ENCODE results near the gene DENND2A. TPM values are rescaled to one million over a fixed set of nuclear protein-coding genes. Genes with fewer than 3 reads are reported as not detected.

DENND2A gene
- total RNA-seq, 4 donors from 2014 or later: 0.73 to 2.6 (median 1.6) TPM

DNA sequence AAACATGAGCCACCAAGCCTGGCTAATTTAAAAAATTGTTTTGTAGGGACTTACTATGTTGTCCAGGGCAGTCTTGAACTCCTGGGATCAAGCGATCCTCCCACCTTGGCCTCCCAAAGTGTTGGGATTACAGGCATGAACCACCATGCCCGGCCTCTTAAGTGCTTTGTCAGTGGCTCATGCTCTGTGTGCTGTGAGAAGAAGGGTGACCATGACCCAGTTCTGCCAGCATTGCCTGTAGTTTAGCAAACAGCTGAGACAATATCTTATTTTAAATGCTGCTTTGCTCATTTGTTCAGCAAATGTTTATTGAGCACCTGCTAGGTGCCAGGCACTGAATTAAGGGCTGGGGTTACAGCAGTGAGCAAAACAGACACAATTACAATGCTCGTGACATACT lies 41.2 kb upstream of the DENND2A start:
- Histone ChIP-seq H3K4me1 (no peaks in the 10 kb centered on the region), H3K36me3 (peaks cover 0 to 31% of the 10 kb centered on the region in 2 donors), H3K27me3 (no peaks in the 10 kb centered on the region), H3K4me3 (no peak overlapping the region), H3K9me3 (no peaks in the 10 kb centered on the region), H3K27ac (no peak overlapping the region)
- intact Hi-C loops (cut with DNase I; ENCODE audit: low total_unique reads): no loop called here
- no peak for DNase-seq
- no peak for ATAC-seq
- in situ Hi-C loops (cut with MboI; ENCODE audit: low sequenced_read_pairs in 4 of 4): loop anchor here in 3 of 4 donors (25.0 kb wide), 1 partner anchor 331 kb away; the partner anchor contains the start of gene MRPS33 (in 3 of the 3)
- TF ChIP-seq CTCF (IDR thresholded peaks at IDR 0.05 in 4 of 5, conservative IDR thresholded peaks at IDR 0.05 in 1 of 5) (no peak), POLR2A (IDR thresholded peaks at IDR 0.05) (no peak)

DNA sequence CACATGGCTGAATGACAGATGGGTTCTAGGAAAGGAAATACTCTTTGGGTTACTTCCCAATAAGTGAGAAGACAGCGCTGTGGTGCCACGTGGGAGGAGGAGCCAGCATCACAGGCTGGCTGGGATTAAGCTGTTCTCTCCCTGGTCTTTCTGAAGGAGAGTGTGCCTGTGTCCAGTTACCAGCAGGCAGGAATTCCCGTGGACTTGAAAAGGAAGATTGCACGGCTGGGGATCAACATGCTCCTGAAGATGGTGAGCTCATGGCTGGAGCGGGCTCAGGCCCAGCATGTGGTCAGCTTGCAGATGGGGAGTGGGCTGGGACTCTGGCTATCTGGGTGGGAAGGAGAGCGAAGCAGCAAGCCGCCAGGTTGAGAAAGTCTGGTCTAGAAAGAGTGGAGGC lies 40.3 kb upstream of the DENND2A start:
- ATAC-seq: no peak
- TF ChIP-seq POLR2A (IDR thresholded peaks at IDR 0.05) (no peak), CTCF (IDR thresholded peaks at IDR 0.05 in 4 of 5, conservative IDR thresholded peaks at IDR 0.05 in 1 of 5) (no peak)
- no peak for DNase-seq
- Histone ChIP-seq H3K36me3 (peaks cover 0 to 31% of the 10 kb centered on the region in 2 donors), H3K4me1 (no peaks in the 10 kb centered on the region), H3K27ac (no peak overlapping the region), H3K4me3 (no peak overlapping the region), H3K9me3 (no peaks in the 10 kb centered on the region), H3K27me3 (no peaks in the 10 kb centered on the region)
- intact Hi-C loops (cut with DNase I; ENCODE audit: low total_unique reads) (no loop called here), in situ Hi-C loops (cut with MboI; ENCODE audit: low sequenced_read_pairs in 4 of 4) (loop anchor here in 3 of 4 donors (25.0 kb wide), 1 partner anchor 331 kb away; the partner anchor contains the start of gene MRPS33 (in 3 of the 3))

- intact Hi-C loops (cut with DNase I; ENCODE audit: low total_unique reads) (loop anchor here (5.0 to 10.0 kb wide), 3 partner anchors 133 to 856 kb away; partner anchors contain the start of gene MRPS33), in situ Hi-C loops (cut with MboI; ENCODE audit: low sequenced_read_pairs in 4 of 4) (loop anchor here in 3 of 4 donors (25.0 kb wide), 1 partner anchor 333 kb away; the partner anchor contains the start of gene MRPS33 (in 3 of the 3))
- TF ChIP-seq POLR2A (IDR thresholded peaks at IDR 0.05) (no peak), CTCF (IDR thresholded peaks at IDR 0.05 in 4 of 5, conservative IDR thresholded peaks at IDR 0.05 in 1 of 5) (no peak)
- Histone ChIP-seq H3K36me3 (peaks cover 0 to 31% of the 10 kb centered on the region in 2 donors), H3K4me1 (peaks cover 9 to 10% of the 10 kb centered on the region in 2 donors), H3K27ac (no peak overlapping the region), H3K27me3 (no peaks in the 10 kb centered on the region), H3K4me3 (no peak overlapping the region), H3K9me3 (no peaks in the 10 kb centered on the region)
- DNase-seq (no peak), ATAC-seq (no peak)
These were observed 38.6 kb upstream of the DENND2A start for GRCh38 chr7:140679186-140679585.

DNA sequence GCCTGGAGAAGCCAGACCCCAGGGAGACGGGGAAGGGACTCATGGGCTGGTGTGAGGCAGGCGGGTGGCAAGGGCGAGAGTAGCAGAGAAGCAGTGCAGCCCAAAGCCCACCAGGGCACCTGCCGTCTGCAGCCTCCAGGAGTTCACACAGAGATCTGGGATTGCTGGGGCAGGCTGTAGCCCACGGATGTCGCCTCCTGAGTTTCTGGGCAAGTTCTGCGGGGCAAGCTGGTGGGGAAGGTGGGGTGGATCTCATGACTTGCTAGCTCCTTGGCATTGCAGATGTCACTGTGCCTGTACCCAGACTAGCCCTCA lies 38.2 kb upstream of the DENND2A start:
- in situ Hi-C loops (cut with MboI; ENCODE audit: low sequenced_read_pairs in 4 of 4): loop anchor here in 3 of 4 donors (25.0 kb wide), 1 partner anchor 334 kb away; the partner anchor contains the start of gene MRPS33 (in 3 of the 3)
- Histone ChIP-seq H3K27ac (no peak overlapping the region), H3K36me3 (peaks cover 0 to 31% of the 10 kb centered on the region in 2 donors), H3K4me3 (no peak overlapping the region), H3K4me1 (peaks cover 13% of the 10 kb centered on the region in 2 donors), H3K27me3 (no peaks in the 10 kb centered on the region), H3K9me3 (no peaks in the 10 kb centered on the region)
- DNase-seq (no peak), ATAC-seq (no peak)
- TF ChIP-seq POLR2A (IDR thresholded peaks at IDR 0.05) (no peak), CTCF (IDR thresholded peaks at IDR 0.05 in 4 of 5, conservative IDR thresholded peaks at IDR 0.05 in 1 of 5) (no peak)
- intact Hi-C loops (cut with DNase I; ENCODE audit: low total_unique reads): loop anchor here (5.0 to 10.0 kb wide), 3 partner anchors 134 to 856 kb away; partner anchors contain the start of gene MRPS33
